HG03439 (cell line): ENCODE data around the gene ABCA7.
"Not testable (repeated sequence)": the region's sequence is repeated elsewhere in the genome, so short reads cannot be mapped to it uniquely, and the experiment has no call there.

ENCODE experiments used
- ATAC-seq: cut with Tn5 transposase; IDR thresholded peaks from one replicate; pipeline ENCODE4 v1.9.1; 2021; ENCODE audit warnings: mild to moderate bottlenecking, moderate library complexity; ENCODE audit not compliant: unreplicated experiment

Gene ABCA7

DNA sequence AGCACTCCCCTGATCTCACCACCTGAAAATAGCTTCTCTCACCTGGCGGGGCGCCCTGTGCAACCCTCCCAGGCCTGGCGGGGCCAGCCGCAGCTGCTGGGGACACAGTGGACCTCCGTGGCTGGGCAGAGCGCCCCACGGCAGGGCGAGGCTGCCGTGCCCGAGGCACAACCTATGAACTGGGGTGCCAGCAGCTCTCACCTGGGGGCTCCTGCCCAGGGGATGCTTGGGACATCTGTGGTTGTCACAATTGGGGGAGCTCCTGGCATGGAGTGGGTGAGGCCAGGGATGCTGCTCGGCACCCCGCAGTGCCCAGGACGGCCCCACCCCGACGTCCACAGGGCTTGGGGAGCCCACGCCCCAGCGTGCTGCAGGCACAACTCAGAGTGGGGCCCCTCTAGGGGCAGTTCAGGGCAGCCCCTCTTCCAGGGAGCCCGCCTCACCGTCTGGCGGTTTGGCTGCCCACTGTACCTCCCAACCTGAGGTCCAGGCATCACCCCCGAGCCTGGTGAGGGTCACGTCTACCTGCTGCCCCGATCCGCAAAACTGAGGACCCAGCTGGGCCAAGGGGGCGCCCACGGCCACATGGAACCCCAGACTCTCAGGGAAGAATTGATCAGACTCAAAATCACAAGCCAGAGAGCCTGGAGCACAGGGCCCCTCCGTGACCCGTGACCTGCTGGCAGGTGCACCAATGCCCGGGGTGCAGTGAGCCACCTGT lies 24.7 kb upstream of the ABCA7 start:
- ATAC-seq = no peak

DNA sequence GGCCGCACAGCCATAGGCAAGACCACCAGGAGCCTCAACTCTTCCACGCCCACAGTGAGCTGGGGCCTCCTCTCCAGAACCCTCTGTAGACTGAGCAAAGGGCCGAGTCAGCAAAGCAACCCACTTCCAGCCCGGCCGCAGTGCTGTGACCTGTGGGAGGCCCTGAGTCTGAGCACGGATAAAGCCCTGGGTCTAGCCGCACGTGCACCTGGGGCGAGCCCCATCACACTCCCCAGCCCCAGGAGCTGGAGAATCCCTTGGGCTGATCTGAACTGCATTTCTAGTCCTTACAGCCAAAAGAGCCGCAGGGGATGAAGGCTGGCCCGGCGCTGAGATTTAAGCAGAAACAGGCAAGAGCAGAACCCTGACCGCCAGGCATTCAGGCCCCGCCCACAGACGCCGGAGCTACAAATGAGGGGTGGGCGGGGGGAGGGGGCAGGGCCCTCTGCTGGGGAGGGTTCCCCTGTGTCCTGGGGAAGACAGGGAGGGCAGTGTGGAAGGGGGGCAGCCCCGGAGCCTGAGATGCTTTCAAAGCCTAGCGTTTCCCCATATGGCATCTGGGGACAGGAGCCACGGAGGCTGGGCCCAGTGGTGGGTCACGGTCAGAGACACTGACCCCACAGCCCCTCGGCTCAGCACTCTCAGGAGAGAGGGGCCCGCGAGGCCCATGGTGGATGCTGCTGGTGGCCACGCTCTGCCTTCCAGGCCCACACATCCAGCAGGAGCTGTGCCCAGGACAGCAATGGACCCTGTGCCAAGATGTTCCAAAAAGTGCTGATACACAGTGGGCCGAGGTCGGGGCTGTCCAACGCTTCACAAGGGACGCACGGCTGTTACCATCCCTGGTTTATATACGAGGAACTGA lies 23.9 kb upstream of the ABCA7 start:
- no peak for ATAC-seq

DNA sequence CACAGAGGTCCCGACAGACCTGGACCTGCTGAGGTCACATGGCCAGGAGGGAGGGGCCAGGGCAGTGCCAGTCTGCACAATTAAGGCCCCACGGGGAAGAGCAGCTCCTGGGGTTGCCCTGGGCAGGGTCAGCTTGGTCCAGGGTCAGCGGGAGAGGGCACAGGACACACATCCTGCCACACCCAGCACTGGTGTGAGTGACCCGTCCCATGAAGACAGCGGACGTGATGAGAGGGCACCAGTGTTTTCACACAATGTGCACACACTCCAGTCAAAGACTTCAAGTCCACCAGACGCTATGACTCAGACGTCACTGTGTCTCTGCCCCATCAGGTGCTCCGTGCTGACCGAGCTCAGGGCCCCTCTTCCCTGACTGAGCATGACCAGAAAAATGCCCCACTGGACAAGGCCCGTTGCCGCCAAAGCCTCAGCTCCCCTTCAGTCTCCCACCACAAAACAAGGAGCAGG lies 23.2 kb upstream of the ABCA7 start:
- ATAC-seq = no peak

DNA sequence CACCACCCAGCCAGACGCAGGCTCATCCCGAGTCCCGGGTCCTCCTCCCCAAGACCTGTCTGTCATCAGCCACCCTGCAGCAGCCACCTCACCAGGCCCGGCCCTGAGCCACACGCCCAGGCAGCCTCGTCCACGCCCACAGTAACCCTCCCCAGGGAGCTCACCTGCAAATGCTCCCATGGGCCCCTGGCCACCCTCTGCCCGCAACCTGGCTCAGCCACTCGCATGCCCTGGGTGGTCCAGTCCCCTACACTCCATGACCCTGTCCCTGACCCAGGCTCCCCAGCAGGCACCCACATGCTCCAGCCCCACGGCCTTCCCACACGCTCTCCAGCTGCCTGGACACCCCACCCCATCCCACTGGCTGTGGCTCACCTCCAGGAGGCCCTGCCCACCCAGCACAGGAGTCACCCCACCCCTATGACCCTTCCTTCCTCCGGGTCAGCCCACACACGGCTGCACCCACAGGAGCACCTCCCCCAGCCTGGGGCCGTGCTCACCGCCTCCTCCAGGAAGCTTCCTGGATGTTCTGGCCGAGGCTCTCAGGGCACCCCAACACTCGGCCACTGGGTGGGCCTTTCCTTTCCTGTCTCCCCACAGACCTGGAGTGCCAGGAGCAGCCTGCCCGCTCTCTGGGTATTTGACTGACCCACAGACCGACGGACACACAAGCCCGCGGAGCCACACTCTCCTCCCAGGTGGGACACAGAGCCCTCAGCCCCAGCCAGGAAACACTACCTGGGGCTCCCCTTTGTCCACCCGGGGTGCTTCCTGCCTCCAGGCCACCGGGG lies 22.6 kb upstream of the ABCA7 start:
- no peak for ATAC-seq

DNA sequence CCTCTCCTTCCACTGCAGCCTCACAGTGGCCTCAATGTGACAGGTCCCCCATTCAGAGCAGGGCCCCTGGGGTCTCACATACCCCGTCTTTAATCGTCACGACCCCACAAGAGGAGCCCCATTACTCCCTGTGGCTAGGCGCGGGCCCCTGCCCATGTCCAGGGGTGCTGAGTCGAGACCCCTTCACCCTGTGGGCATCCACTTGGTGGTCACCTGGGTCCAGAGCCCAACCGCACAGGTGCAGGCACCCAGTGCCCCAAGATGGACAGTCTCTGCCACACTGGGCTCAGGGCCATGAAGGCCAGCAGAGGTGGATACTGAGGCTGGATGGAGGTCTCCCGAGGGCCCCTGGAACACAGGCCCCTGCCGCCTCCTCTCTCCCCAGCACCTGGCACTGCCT lies 22.0 kb upstream of the ABCA7 start:
- no peak for ATAC-seq

DNA sequence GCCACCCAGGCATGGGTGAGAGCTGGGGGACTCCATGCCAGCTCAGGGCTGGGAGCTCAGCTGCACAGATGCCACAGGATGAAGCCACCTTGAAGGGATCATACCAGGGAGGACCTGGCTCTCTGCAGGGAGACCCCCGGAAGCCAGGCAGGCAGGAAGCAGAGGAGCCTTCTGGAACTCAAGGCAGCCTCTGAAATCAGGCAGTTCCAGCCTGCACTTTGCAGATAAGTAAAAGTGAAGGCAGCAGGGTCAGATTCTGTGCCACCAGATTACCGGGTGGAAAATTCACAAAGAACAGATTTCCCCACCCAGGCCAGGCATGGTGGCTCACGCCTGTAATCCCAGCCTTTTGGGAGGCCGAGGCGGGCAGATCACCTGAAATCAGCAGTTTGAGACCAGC lies 21.5 kb upstream of the ABCA7 start:
- ATAC-seq = no peak

DNA sequence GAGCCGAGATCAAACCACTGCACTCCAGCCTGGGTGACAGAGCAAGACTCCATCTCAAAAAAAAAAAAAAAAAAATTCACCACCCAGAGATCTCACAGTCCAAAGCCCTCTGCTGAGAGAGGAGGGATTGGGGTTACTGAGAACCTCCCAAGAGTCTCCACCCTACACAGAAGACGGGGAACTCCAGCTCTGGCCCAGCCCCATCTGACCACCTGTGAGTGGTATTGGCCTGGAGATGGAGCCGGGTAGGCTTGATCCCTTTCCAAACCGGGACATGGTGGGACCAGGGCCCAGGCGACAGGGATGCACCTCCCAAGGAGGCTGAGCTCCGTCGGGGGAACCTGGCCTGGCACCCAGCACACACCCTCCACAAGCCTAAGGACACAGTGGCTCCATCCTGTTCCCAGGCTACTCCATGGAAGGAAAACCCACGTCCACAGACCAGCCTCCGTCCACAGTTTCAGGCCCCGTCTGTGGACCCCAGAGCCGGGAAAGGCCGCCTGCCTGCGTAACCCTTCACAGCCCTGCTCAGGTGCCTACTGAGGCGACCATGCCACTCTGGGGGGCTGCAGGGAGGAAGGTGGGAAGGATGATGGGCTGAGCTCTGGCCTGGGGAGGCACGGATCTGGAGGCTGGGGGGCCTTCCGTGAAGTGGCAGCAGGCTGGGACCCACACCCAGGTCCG lies 20.8 kb upstream of the ABCA7 start:
- ATAC-seq = no peak

DNA sequence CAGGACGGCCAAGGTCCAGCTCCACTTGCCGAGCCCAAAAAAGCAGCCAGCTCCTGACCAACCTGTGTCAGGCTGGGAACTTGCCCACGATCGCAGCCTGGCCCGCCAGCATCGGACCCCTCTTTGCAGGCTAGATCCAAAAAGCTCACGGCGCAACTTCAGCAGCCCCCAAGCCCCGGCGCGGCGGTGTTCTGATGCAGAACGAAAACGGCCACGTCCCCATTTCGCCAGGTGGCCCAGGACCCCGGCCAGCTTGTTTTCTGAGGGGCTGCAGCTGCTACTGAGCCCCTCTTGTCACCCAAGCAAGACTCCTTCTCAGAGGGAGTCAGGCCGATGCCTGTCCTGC lies 20.3 kb upstream of the ABCA7 start:
- ATAC-seq = no peak

DNA sequence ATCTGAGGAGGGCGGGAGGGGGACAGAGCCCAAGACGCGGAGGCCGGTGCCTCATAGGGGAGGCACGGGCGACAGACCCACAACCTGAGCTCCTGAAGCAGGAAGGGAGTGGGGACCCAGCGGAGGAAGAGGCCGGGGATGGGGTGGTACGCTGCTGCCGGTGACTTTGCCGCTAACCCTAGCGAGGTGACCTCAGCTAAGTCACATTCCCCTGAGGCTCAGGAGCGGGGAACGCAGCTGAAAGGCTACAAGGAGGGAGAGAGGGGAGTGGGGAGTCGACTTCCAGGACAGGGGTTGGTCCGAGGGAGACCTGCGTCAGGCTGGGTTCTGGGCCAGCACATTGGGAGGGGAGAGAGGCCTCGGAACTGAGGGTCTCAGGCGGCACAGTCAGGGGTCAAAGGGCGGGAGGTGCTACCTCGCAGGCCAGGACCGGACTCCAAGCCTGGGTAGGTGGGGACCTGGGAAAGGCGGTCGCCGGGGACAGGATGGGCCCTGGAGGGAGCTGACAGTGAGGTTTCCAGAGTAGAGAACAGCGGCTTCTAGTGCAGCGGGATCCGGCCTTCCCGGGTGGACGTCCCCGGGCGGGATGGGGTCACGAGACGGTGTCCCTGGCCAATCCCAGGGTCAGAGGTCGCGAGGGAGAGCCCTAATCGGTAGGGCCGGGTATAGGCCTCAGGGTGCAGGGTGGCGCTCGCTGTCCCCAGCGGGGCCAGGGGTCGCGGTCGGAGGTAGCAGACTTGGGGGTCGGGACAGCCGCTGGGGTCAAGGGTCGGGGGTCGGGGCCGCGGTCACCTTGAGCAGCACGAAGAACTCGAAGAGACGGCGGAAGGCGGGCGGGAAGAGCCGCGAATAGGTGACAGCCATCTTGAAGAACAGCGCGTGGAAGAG lies 19.7 kb upstream of the ABCA7 start:
- no peak for ATAC-seq

DNA sequence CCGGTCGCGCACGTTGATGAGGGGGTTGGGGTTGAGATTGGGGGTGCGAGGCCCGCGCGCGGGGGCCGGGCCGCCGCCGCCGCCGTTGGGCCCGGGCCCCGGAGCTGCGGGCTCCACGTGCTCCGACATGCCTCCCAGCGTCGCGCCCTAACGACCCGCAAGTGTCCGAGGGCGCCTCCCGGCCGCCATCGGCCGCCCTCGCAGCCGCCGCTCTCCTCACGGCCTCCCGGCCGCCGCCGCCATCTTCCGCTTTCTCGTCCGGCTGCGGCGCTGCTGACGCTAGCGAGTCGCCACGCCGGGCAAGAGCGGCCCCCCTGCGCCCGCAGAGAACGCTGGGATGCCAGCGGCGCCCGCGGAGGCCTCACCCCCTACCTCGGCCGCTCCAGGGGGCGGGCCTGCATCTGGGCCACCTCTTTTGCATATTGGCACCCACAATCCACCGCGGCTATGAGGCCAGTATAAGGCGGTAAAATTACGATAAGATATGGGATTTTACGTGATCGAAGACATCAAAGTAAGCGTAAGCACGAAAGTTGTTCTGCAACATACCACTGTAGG lies 19.0 kb upstream of the ABCA7 start, which contains the start of gene TMEM259:
TSS of gene TMEM259 (minus strand) at position 256 of the 558 bp plus-strand sequence. CDS start at position 129, 127 bp downstream.
- peak; percentile 87 for ATAC-seq

DNA sequence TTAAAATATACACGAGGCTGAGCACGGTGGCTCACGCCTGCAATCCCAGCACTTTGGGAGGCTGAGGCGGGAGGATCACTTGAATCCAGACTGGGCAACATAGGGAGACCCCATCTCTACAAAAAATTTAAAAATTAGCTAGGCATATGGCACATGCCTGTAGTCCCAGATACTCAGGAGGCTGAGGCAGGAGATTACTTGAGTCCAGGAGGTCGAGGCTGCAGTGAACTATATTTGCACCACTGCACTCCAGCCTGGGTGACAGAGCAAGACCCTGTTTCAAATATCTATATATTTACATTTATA lies 16.1 kb upstream of the ABCA7 start:
- ATAC-seq = not testable (repeated sequence)

DNA sequence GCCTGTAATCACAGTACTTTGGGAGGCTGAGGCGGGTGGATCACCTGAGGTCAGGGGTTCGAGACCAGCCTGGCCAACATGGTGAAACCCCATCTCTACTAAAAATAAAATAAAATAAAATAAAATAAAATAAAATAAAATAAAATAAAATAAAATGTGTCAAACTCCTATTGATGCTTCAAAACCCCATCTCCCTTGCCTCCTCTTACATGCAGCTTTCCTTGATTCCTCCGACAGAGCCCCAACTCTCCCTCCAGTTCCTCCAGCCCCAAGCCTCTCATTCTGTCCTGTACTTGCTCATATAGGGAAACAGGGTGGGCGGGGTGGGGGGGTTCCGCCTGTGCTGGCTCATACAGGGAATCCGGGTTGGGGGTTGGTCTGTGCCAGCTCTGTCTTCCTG lies 14.8 kb upstream of the ABCA7 start:
- not testable (repeated sequence) for ATAC-seq

DNA sequence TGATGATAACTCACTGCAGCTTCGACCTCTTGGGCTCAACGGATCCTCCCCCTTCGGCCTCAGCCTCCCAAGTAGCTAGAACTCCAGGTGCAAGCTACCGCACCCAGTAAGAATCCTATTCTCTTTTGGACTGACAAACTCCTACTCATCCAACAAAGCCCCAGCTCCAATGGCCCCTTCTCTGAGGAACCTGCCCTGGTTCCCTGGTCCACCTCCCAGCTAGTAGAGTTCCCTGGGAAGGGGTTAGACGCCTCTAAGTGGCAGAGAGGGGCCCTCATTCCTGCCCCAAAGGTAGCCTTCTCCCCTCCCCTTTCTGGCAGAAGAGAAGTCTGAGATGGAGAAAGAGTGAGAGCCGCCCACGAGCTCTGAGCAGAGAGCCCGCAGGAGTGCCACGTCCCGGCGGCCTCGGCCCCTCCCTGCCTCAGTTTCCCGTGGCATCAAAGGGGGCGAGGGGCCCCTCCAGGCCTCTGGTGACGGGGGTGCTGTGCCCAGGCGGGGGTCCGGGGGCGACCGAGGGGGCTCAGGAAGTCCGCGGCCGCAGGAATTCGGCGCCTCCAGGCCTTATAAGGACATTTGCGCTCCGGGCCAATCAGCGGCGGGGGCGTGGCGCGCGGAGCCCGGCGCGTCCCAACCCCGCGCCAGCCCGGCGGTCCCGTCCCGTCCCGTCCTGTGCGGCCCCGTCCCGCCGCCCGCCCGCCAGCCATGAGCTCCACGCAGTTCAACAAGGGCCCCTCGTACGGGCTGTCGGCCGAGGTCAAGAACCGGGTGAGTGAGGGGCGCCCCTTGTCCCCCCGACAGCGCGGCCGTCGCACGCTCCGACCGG lies 13.7 kb upstream of the ABCA7 start, which contains the start of gene CNN2:
TSS of gene CNN2 (plus strand) at position 649 of the 823 bp plus-strand sequence. CDS start at position 703, 54 bp downstream.
- peak; percentile 48 for ATAC-seq

DNA sequence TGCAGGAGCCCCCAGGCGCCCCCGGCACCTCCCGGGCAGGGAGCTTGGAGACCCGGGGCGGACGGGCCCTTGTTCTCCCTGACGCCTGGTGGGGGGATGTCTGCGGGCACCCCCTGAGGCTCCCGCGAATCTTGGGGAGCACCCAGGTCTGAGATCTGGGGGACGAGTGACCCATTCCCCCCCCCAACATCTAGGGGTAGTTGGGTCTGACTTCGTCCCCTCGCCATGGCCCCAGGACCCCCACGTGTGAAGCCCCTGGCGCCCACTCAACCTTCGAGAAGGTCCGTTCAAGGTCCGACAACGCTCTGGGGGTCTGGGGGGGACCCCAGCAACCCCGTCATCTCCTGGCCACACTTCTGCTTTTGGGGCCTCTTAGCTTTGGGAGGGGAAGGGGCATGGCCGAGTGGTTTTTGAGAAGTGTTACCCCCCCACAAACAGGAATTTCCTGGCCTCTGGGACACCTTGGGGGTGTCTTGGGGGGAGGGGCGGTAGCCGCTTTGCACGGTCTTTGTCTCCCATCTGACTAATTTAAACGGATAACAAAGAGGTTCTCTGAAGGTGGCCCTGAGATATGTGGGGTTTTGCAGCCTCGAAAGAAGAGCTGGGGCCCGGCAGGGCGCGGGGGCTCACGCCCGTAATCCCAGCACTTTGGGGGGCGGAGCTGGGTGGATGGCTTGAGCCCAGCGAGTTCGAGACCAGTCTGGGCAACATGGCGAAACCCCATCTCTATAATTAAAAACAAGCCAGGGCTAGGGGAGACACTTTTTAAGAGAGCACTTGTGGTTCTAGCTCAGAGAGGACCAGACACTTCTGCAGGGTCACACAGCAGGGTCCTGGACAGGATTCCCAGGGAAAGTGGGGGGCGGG lies 12.9 kb upstream of the ABCA7 start:
- ATAC-seq = no peak

DNA sequence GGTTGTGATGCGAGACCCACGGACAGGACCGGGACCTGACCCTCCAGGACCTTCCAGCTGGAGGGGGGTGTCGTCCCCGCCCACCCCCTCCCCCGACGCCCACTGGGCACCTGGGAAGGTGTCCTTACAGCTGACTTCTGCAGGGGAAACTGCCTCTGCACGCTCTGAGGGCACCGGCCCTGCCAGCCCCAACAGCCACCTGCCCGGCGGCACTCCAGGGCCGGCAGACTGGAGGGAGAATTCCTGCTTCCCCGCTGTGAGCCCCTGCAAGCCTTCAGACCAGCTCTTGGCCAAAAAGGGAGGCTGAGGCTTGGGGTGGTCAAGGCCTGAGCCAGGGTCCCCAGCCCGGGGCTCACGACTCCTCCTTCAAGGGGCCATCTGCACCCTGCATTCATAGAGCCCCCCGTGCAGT lies 12.3 kb upstream of the ABCA7 start:
- no peak for ATAC-seq

DNA sequence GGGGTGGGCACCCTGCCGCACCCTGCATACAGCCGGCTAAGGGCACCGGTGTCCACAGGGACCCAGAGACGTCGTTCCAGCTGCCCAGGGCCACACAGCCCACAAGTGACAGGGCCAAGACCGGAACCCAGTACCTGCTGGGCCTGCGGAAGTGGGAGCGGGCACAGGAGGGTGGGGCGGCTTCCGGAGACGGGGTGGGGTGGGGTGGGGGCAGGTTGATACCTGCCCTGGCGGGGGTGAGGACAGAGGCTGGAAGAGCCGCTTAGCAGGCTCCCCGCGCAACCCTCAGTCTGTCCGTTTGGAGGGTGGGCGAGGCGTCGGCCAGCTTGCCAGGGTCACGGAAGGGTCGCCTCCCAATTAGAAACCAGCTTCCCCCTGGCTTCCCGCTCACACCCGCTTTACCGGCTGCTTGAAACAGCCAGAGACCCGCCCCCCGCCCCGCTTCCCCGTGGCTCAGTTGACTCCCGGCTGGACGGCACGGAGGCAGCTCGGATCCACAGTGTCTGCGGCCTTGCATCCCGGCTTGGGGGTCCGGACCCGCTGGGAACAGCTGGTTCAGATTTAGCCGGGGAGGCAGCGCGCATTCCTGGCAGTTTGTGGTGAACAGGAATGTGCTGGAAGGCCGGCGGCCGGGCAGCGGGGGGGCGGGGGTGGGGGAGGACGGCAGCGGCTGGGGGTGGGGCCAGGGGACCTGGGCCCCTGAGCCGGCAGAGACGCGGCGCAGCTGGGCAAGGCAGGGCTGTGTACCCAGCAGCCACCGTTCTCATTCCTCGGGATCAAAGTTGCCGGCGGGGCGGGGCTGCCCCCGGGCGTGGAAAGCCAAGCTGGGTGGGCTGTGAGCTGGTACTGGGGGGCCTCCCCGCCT lies 11.6 kb upstream of the ABCA7 start:
- no peak for ATAC-seq
